Naive thymus-derived CD4-positive, alpha-beta T cell (primary cell): ENCODE measurements around the gene TMEM79. TPM values are rescaled to one million over a fixed set of nuclear protein-coding genes. Genes with fewer than 3 reads are reported as not detected.
"Not testable (repeated sequence)": the region's sequence is repeated elsewhere in the genome, so short reads cannot be mapped to it uniquely, and the experiment has no call there.

Experiments used
- ATAC-seq: fragments of 150-1000 bp; cut with Tn5 transposase; 2 replicates; pipeline ENCODE4 v1.10.0; 2021; ENCODE audit warnings: mild to moderate bottlenecking, moderate library complexity
- CTCF ChIA-PET: fragments of 350-600 bp; sonication (Branson Sonifier 250); formaldehyde crosslinking; loops from one replicate; lab custom pipeline; 2021; ENCODE audit warnings: antibody characterized with exemption; lab: Charles Lee
- POLR2A ChIA-PET: fragments of 350-600 bp; sonication (Branson Sonifier 250); formaldehyde crosslinking; loops from one replicate; lab custom pipeline; 2021; ENCODE audit warnings: antibody characterized with exemption, inconsistent platforms; lab: Charles Lee
- DNase-seq, 9 donors: peaks; one replicate each; pipeline versions ENCODE4 v3.0.0 to v3.0.0-alpha.2; 2020 to 2022; ENCODE audit warnings: mixed read lengths in 1 of 9
- H3K27ac ChIP-seq: one replicate; pipeline ENCODE4 v1.7.0; 2013; ENCODE audit warnings: mild to moderate bottlenecking, low read depth, low read length, moderate library complexity
- H3K27me3 ChIP-seq, 2 donors: one replicate each; pipeline ENCODE4 v1.7.0; 2013; ENCODE audit warnings: low read length in 2 of 2, mild to moderate bottlenecking in 2 of 2, moderate library complexity in 2 of 2; ENCODE audit not compliant: control insufficient read depth in 2 of 2, insufficient read depth in 2 of 2
- H3K36me3 ChIP-seq, 3 experiments: 1 replicate in 2 of 3; 2 replicates in 1 of 3; pipeline ENCODE4 v1.7.0; 2013; ENCODE audit warnings: low read length in 3 of 3, mild to moderate bottlenecking in 3 of 3, moderate library complexity in 1 of 3; ENCODE audit not compliant: insufficient read depth in 3 of 3, control insufficient read depth in 2 of 3
- H3K4me1 ChIP-seq, 2 donors: one replicate each; pipeline ENCODE4 v1.7.0; 2013; ENCODE audit warnings: low read length in 2 of 2, mild to moderate bottlenecking in 2 of 2, moderate library complexity in 1 of 2; ENCODE audit not compliant: control insufficient read depth in 2 of 2, insufficient read depth in 2 of 2
- H3K4me3 ChIP-seq: 2 replicates; pipeline ENCODE4 v1.7.0; 2013; ENCODE audit warnings: mild to moderate bottlenecking, low read length
- H3K9me3 ChIP-seq, 3 experiments: 1 replicate in 2 of 3; 2 replicates in 1 of 3; pipeline ENCODE4 v1.7.0; 2013; ENCODE audit warnings: low read length in 3 of 3; ENCODE audit not compliant: control insufficient read depth in 2 of 3
- H3K27ac Mint-ChIP-seq, 9 donors: one replicate each; pipeline ENCODE4 v1.8.0; 2020 to 2022; ENCODE audit warnings: mixed read lengths in 9 of 9, mild to moderate bottlenecking in 8 of 9, moderate library complexity in 5 of 9, inconsistent platforms in 2 of 9
- H3K27me3 Mint-ChIP-seq, 5 donors: one replicate each; pipeline ENCODE4 v1.8.0; 2021 to 2022; ENCODE audit warnings: mixed read lengths in 5 of 5, mild to moderate bottlenecking in 1 of 5
- H3K36me3 Mint-ChIP-seq, 5 donors: one replicate each; pipeline ENCODE4 v1.8.0; 2020 to 2022; ENCODE audit warnings: mixed read lengths in 5 of 5, mild to moderate bottlenecking in 3 of 5, inconsistent platforms in 1 of 5
- H3K4me1 Mint-ChIP-seq, 7 donors: one replicate each; pipeline ENCODE4 v1.8.0; 2020 to 2022; ENCODE audit warnings: mixed read lengths in 7 of 7, mild to moderate bottlenecking in 3 of 7, inconsistent platforms in 1 of 7
- H3K4me3 Mint-ChIP-seq, 10 donors: one replicate each; pipeline ENCODE4 v1.8.0; 2020 to 2022; ENCODE audit warnings: mild to moderate bottlenecking in 10 of 10, mixed read lengths in 10 of 10, moderate library complexity in 6 of 10, inconsistent platforms in 2 of 10
- H3K9me3 Mint-ChIP-seq, 11 donors: one replicate each; pipeline ENCODE4 v1.8.0; 2020 to 2022; ENCODE audit warnings: mixed read lengths in 11 of 11, mild to moderate bottlenecking in 4 of 11, inconsistent platforms in 1 of 11, moderate library complexity in 1 of 11
- intact Hi-C, 2 donors: fragments of 100-400 bp; cut with micrococcal nuclease; formaldehyde crosslinking; loops; one replicate each; pipeline ENCODE4 v1.15.1; 2023
- polyA plus RNA-seq, 2 donors: library from polyadenylated mRNA; unstranded; fragments of 300-500 nt; fragmentation: Illumina TruSeq; gene quantifications; one replicate each; pipeline ENCODE4 v1.2.3, GENCODE V29; 2021
- total RNA-seq, 6 experiments: library from RNA in 5 of 6; stranded (reverse) in 5 of 6; gene quantifications; 1 replicate in 5 of 6; 2 replicates in 1 of 6; pipeline ENCODE4 v1.2.3 and lab custom pipeline; 2021 to 2026

TMEM79 gene
- total and polyA plus RNA-seq, 7 experiments from 2014 or later: 4.3 to 18.6 (median 9.8) TPM

DNA sequence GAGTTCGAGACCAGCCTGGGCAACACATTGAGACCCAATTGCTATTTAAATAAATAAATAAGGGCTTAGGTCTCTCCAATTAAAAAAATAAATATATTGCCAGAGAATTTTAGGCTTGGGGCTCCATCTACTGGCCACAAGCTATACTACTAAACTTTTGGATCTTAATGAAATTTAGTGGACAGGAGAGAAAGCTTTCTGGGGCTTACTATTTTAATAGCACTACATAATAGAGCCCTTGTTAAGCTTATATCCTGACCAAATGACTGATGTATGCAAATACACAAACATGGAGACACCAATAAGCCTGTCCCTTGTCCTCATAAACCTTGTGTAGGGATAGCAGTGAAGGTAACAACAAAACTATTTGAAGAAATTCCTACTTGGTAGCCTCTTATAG, 35.5 kb downstream of the TMEM79 start:
- H3K9me3 ChIP-seq: no peaks in the 10 kb centered on the region
- Mint-ChIP-seq H3K9me3 (no peaks in the 10 kb centered on the region), H3K27ac (no peak overlapping the region), H3K36me3 (peaks cover 0 to 40% (median 29%) of the 10 kb centered on the region in 5 donors), H3K4me1 (peaks cover 0 to 1% (median 0%) of the 10 kb centered on the region in 7 donors), H3K4me3 (no peak overlapping the region), H3K27me3 (no peaks in the 10 kb centered on the region)
- peaks cover 41 to 90% (median 45%) of the 10 kb centered on the region in 3 experiments for H3K36me3 ChIP-seq
- H3K27ac ChIP-seq: no peak overlapping the region
- ATAC-seq (no peak), DNase-seq (peak in 3 of 9 donors; percentile 16 to 25 (median 23))
- H3K4me1 ChIP-seq: no peaks in the 10 kb centered on the region
- H3K27me3 ChIP-seq: no peaks in the 10 kb centered on the region
- ChIA-PET POLR2A (interaction anchor here (1.0 to 1.4 kb wide), 3 partner anchors 16 to 37 kb away, joined by 3 to 4 read pairs (median 4); partner anchors contain the start of gene SMG5), CTCF (interaction anchor here (0.6 to 1.0 kb wide), 6 partner anchors 10 to 95 kb away, joined by 3 to 8 read pairs (median 3); no protein-coding TSS in a partner anchor)
- no peak overlapping the region for H3K4me3 ChIP-seq
- intact Hi-C loops: loop anchor here (1.0 to 2.0 kb wide), 2 partner anchors 173 to 223 kb away; no protein-coding TSS in a partner anchor

GRCh38 chr1:156320560-156320959, 36.4 kb downstream of the TMEM79 start:
- intact Hi-C loops: no loop called here
- DNase-seq: no peak
- ChIA-PET POLR2A (interaction anchor here (1.0 kb wide), 1 partner anchor 38 kb away, joined by 3 read pairs; the partner anchor contains the start of gene SMG5), CTCF (no interaction called here)
- Histone ChIP-seq H3K9me3 (no peaks in the 10 kb centered on the region), H3K27me3 (no peaks in the 10 kb centered on the region), H3K4me1 (no peaks in the 10 kb centered on the region), H3K36me3 (peaks cover 41 to 90% (median 41%) of the 10 kb centered on the region in 3 experiments), H3K27ac (no peak overlapping the region), H3K4me3 (no peak overlapping the region)
- H3K27ac Mint-ChIP-seq: peak overlapping the region in 1 of 9 donors; percentile 69
- peaks cover 0 to 40% (median 23%) of the 10 kb centered on the region in 5 donors for H3K36me3 Mint-ChIP-seq
- ATAC-seq: no peak
- H3K27me3 Mint-ChIP-seq: no peaks in the 10 kb centered on the region
- no peak overlapping the region for H3K4me3 Mint-ChIP-seq
- H3K9me3 Mint-ChIP-seq: no peaks in the 10 kb centered on the region
- peaks cover 0 to 1% (median 0%) of the 10 kb centered on the region in 7 donors for H3K4me1 Mint-ChIP-seq

DNA sequence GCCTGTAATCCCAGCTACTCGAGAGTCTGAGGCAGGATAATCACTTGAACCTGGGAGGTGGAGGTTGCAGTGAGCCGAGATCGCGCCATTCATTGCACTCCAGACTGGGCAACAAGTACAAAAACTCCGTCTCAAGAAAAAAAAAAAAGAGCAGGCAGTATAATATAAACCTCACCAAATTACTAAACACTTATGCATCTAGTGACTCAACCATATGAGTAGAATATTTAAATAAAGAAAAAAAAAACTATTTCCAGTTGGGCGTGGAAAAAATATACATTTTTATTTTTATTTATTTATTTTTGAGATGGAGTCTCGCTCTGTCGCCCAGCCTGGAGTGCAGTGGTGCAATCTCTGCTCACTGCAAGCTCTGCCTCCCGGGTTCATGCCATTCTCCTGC, 39.1 kb downstream of the TMEM79 start:
- ATAC-seq, intact Hi-C loops, H3K27ac Mint-ChIP-seq, H3K4me3 Mint-ChIP-seq, H3K9me3 Mint-ChIP-seq, DNase-seq, H3K4me1 ChIP-seq, H3K27me3 Mint-ChIP-seq, H3K9me3 ChIP-seq, H3K27me3 ChIP-seq, CTCF ChIA-PET, H3K4me3 ChIP-seq, H3K4me1 Mint-ChIP-seq, H3K27ac ChIP-seq: not testable (repeated sequence)
- H3K36me3 Mint-ChIP-seq: peaks cover 0 to 29% (median 17%) of the 10 kb centered on the region in 5 donors
- POLR2A ChIA-PET: interaction anchor here (0.6 kb wide), 1 partner anchor 38 kb away, joined by 3 read pairs; no protein-coding TSS in a partner anchor
- H3K36me3 ChIP-seq: peaks cover 31 to 67% (median 33%) of the 10 kb centered on the region in 3 experiments

DNA sequence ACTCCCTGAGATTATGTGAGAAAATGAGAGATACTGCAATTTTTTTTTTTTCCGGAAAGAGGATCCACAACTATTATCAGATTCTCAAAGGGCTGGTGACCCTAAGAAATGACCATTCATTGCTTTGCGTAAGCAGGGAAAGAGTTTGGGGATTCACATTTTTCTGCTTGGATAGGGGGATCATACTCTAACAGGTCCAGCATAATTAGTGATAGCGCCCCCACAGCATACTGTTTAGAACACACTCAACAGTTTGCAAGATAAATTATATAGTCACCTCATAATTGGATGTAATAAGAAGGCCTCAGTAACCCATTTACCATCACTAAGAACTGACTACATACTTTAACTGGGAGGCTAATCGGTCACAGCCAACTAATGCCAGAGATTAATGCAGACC, 52.1 kb downstream of the TMEM79 start:
- ChIA-PET POLR2A (no interaction called here), CTCF (no interaction called here)
- Mint-ChIP-seq H3K36me3 (peaks cover 0 to 23% (median 9%) of the 10 kb centered on the region in 5 donors), H3K27ac (peak overlapping the region in 6 of 9 donors; percentile 45 to 98 (median 65)), H3K27me3 (peaks cover 0 to 5% (median 0%) of the 10 kb centered on the region in 5 donors), H3K9me3 (peaks cover 0 to 2% (median 0%) of the 10 kb centered on the region in 11 donors), H3K4me3 (peak overlapping the region; percentile 97 to 99 (median 99)), H3K4me1 (peaks cover 16 to 51% (median 40%) of the 10 kb centered on the region in 7 donors)
- no peaks in the 10 kb centered on the region for H3K9me3 ChIP-seq
- H3K27me3 ChIP-seq: no peaks in the 10 kb centered on the region
- DNase-seq (no peak), ATAC-seq (no peak)
- intact Hi-C loops: loop anchor here (2.0 to 10.0 kb wide), 6 partner anchors 53 to 1094 kb away; partner anchors contain the start of genes ISG20L2 (in 1 of the 2), KHDC4 (in 1 of the 2), LAMTOR2 (in 1 of the 2) and METTL25B (in 1 of the 2)
- H3K4me3 ChIP-seq: peak overlapping the region; percentile 9
- no peak overlapping the region for H3K27ac ChIP-seq
- H3K4me1 ChIP-seq: peaks cover 11 to 17% of the 10 kb centered on the region in 2 donors
- H3K36me3 ChIP-seq: peaks cover 4 to 33% (median 13%) of the 10 kb centered on the region in 3 experiments

DNA sequence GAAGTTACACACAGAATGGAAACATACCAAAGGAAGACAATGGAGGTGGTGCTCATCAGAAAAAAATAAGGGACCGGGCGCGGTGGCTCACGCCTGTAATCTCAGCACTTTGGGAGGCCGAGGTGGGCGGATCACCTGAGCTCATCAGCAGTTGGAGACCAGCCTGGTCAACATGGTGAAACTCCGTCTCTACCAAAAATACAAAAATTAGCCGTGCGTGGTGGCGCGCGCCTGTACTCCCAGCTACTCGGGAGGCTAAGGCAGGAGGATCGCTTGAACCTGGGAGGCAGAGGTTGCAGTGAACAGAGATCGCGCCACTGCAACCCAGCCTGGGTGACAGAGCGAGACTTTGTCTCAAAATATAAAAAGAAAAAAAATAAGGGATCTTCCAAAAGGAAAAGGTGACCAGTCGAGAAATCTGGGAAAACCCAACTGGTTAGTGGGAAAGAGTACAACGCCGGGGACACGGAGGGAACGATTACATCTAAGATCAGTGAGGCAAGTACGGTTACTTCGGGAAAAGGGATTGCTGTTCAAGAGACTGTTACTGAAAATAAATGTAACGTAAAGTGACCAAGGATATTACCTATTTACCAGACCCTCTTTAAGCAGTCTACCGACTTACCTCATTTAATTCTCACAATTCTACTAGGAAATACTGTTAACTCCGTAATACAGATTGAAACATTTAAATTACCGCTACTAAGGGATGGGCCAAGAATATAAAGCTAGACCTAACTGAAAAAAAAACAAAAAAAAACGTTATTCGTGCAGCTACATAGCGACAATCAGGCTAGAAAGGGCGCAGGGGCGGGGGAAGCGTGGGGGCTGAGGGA, 53.1 kb downstream of the TMEM79 start:
- ATAC-seq (no peak), DNase-seq (no peak)
- peak overlapping the region; percentile 83 for H3K4me3 ChIP-seq
- Mint-ChIP-seq H3K27me3 (peaks cover 0 to 5% (median 0%) of the 10 kb centered on the region in 5 donors), H3K27ac (peak overlapping the region; percentile 97 to 99 (median 98)), H3K4me1 (peaks cover 16 to 51% (median 40%) of the 10 kb centered on the region in 7 donors), H3K36me3 (peaks cover 0 to 21% (median 9%) of the 10 kb centered on the region in 5 donors), H3K4me3 (peak overlapping the region; percentile 97 to 99 (median 99)), H3K9me3 (peaks cover 0 to 2% (median 0%) of the 10 kb centered on the region in 11 donors)
- H3K27me3 ChIP-seq: no peaks in the 10 kb centered on the region
- intact Hi-C loops: loop anchor here (2.0 to 10.0 kb wide), 6 partner anchors 54 to 1095 kb away; partner anchors contain the start of genes ISG20L2 (in 1 of the 2), KHDC4 (in 1 of the 2), LAMTOR2 (in 1 of the 2) and METTL25B (in 1 of the 2)
- H3K27ac ChIP-seq: peak overlapping the region; percentile 71
- ChIA-PET POLR2A (interaction anchor here (0.6 to 1.3 kb wide), 3 partner anchors 33 to 56 kb away, joined by 3 read pairs; no protein-coding TSS in a partner anchor), CTCF (interaction anchor here (0.6 to 0.9 kb wide), 3 partner anchors 56 to 647 kb away, joined by 3 read pairs; no protein-coding TSS in a partner anchor)
- peaks cover 4 to 27% (median 13%) of the 10 kb centered on the region in 3 experiments for H3K36me3 ChIP-seq
- no peaks in the 10 kb centered on the region for H3K9me3 ChIP-seq
- peaks cover 11 to 17% of the 10 kb centered on the region in 2 donors for H3K4me1 ChIP-seq

GRCh38 chr1:156337888-156338179, 53.7 kb downstream of the TMEM79 start:
- ATAC-seq (no peak), DNase-seq (peak in 1 of 9 donors; percentile 26)
- peaks cover 0 to under 1% (median 0%) of the 10 kb centered on the region in 11 donors for H3K9me3 Mint-ChIP-seq
- H3K27me3 Mint-ChIP-seq: peaks cover 0 to 7% (median 0%) of the 10 kb centered on the region in 5 donors
- peaks cover 16 to 51% (median 40%) of the 10 kb centered on the region in 7 donors for H3K4me1 Mint-ChIP-seq
- peak overlapping the region; percentile 97 to 99 (median 99) for H3K4me3 Mint-ChIP-seq
- intact Hi-C loops: loop anchor here (1.0 to 10.0 kb wide), 22 partner anchors 43 to 1729 kb away; partner anchors contain the start of genes ISG20L2 (in 2 of the 2), LAMTOR2 (in 2 of the 2), METTL25B (in 2 of the 2) and PMF1 (in 2 of the 2)
- peak overlapping the region; percentile 97 to 99 (median 98) for H3K27ac Mint-ChIP-seq
- H3K36me3 ChIP-seq: peaks cover 4 to 22% (median 13%) of the 10 kb centered on the region in 3 experiments
- CTCF ChIA-PET: interaction anchor here (0.6 to 0.9 kb wide), 3 partner anchors 56 to 648 kb away, joined by 3 read pairs; no protein-coding TSS in a partner anchor
- H3K27ac ChIP-seq: peak overlapping the region; percentile 71
- H3K36me3 Mint-ChIP-seq: peaks cover 0 to 21% (median 9%) of the 10 kb centered on the region in 5 donors
- POLR2A ChIA-PET: interaction anchor here (0.6 to 1.3 kb wide), 3 partner anchors 33 to 56 kb away, joined by 3 read pairs; no protein-coding TSS in a partner anchor
- H3K9me3 ChIP-seq: no peaks in the 10 kb centered on the region
- H3K4me3 ChIP-seq: peak overlapping the region; percentile 83
- H3K4me1 ChIP-seq: peaks cover 11 to 17% of the 10 kb centered on the region in 2 donors
- no peaks in the 10 kb centered on the region for H3K27me3 ChIP-seq
